PC-3 (cell line): Measurements from ENCODE around the gene CD48. TPM values are rescaled to one million over a fixed set of nuclear protein-coding genes. Genes with fewer than 3 reads are reported as not detected.

Experiments used
- ATAC-seq: fragments of 200-7000 bp; cut with Tn5 transposase; 2 replicates; pipeline ENCODE4 v1.9.1; 2020; ENCODE audit warnings: mild to moderate bottlenecking, moderate library complexity
- BruUV-seq: library from RNA; stranded (reverse); fragments of 400-500 nt; replicated peaks from 2 replicates; lab custom pipeline; 2021; lab: Mats Ljungman, UMichigan
- CTCF ChIA-PET: fragments of 300-600 bp; sonication (Branson Sonifier 250); formaldehyde crosslinking; loops from one replicate; lab custom pipeline; 2022; ENCODE audit warnings: antibody characterized with exemption; lab: Charles Lee
- POLR2A ChIA-PET: fragments of 300-600 bp; sonication (Branson Sonifier 250); formaldehyde crosslinking; loops from one replicate; lab custom pipeline; 2022; ENCODE audit warnings: antibody characterized with exemption; ENCODE audit not compliant: unreplicated experiment; lab: Charles Lee
- DNase-seq: peaks from one replicate; pipeline ENCODE4 v3.0.0-alpha.2; 2015
- H2AFZ ChIP-seq: fragments of 300-600 bp; sonication (generic); 2 replicates; pipeline ENCODE4 v1.6.0; 2016; ENCODE audit warnings: antibody characterized with exemption, low read length
- H3F3A ChIP-seq: fragments of 300-600 bp; sonication (generic); one replicate; pipeline ENCODE4 v1.6.0; 2017; ENCODE audit warnings: antibody characterized with exemption, low read length, control low read depth, mild to moderate bottlenecking; ENCODE audit not compliant: unreplicated experiment
- H3K27ac ChIP-seq: fragments of 300-600 bp; sonication (generic); 2 replicates; pipeline ENCODE4 v1.5.1; 2016; ENCODE audit warnings: mild to moderate bottlenecking, low read length
- H3K27me3 ChIP-seq: fragments of 300-600 bp; sonication (generic); 2 replicates; pipeline ENCODE4 v1.6.1; 2016; ENCODE audit warnings: low read length, mixed read lengths
- H3K36me3 ChIP-seq: fragments of 300-600 bp; sonication (generic); 2 replicates; pipeline ENCODE4 v1.6.1; 2016; ENCODE audit warnings: low read depth, mixed run types, low read length, mixed read lengths
- H3K4me1 ChIP-seq: fragments of 300-600 bp; sonication (generic); 2 replicates; pipeline ENCODE4 v1.5.1; 2016; ENCODE audit warnings: low read length; ENCODE audit not compliant: insufficient read depth
- H3K4me2 ChIP-seq: fragments of 300-600 bp; sonication (generic); 2 replicates; pipeline ENCODE4 v1.6.0; 2016; ENCODE audit warnings: low read length
- H3K4me3 ChIP-seq: fragments of 300-600 bp; sonication (generic); 2 replicates; pipeline ENCODE4 v1.5.1; 2016; ENCODE audit warnings: mild to moderate bottlenecking, low read length, mixed read lengths
- H3K79me2 ChIP-seq: fragments of 300-600 bp; sonication (generic); 2 replicates; pipeline ENCODE4 v1.6.1; 2017; ENCODE audit warnings: low read length, mixed read lengths
- H3K9ac ChIP-seq: fragments of 300-600 bp; sonication (generic); 2 replicates; pipeline ENCODE4 v1.6.0; 2016; ENCODE audit warnings: mild to moderate bottlenecking, low read length
- H3K9me2 ChIP-seq: fragments of 300-600 bp; sonication (generic); replicated peaks from 2 replicates; pipeline ENCODE4 v1.6.1; 2016; ENCODE audit warnings: mixed run types, low read length, mixed read lengths
- H3K9me3 ChIP-seq: fragments of 300-600 bp; sonication (generic); 2 replicates; pipeline ENCODE4 v1.6.1; 2016; ENCODE audit warnings: low read length, mixed read lengths
- H4K20me1 ChIP-seq: fragments of 300-600 bp; sonication (generic); 2 replicates; pipeline ENCODE4 v1.6.1; 2016; ENCODE audit warnings: low read length, mixed read lengths
- EZH2 ChIP-seq: fragments of 300-600 bp; sonication (generic); IDR thresholded peaks from one replicate; pipeline ENCODE4 v1.6.1; 2017; ENCODE audit warnings: antibody characterized with exemption, mild to moderate bottlenecking, low read length; ENCODE audit not compliant: unreplicated experiment
- EZH2phosphoT487 ChIP-seq: fragments of 300-600 bp; sonication (generic); IDR thresholded peaks from 2 replicates; pipeline ENCODE4 v1.6.1; 2018; ENCODE audit warnings: mild to moderate bottlenecking, antibody characterized with exemption, low read length, borderline replicate concordance
- intact Hi-C: fragments of 100-400 bp; cut with micrococcal nuclease; formaldehyde crosslinking; loops from 2 replicates; pipeline ENCODE4 v1.9.0; 2023
- total RNA-seq: library from RNA; depleted of rRNA; stranded (reverse); fragments of >200 nt; gene quantifications from 2 replicates; pipeline ENCODE4 v1.2.3, GENCODE V29; 2014
- TF ChIP-seq, protein P1 (sequence below): fragments of 300-600 bp; sonication (generic); conservative IDR thresholded peaks from 2 replicates; pipeline ENCODE4 v1.5.1; 2017; ENCODE audit warnings: antibody characterized with exemption, low read depth, mild to moderate bottlenecking, low read length

CD48 gene
- total RNA-seq, 1 experiment from 2014 or later = not detected

DNA sequence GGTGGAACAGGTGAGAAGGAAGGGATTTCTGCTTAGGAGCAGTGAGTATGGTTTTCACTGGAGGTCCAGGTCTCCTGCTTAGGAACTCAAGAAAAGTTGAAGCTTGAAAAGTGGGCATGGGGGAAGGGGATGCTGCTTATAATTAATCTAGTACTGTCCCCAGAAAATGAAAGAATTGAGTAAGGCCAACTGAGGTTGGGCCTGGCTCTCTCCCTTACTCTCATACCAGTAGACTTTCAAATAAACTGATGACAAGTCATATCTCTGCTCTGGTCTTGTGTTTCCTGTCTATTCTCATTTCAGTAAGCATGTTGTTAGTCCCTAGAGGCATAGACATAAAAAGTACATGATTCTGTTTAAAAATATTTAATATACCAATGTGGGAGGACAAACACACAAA is 26.4 kb downstream of the CD48 start:
- CTCF ChIA-PET = no interaction called here
- Histone ChIP-seq H3K4me1 (no peaks in the 10 kb centered on the region), H3K4me3 (no peak overlapping the region), H3K9me3 (no peaks in the 10 kb centered on the region), H3K4me2 (no peak overlapping the region), H3K9me2 (no peaks in the 10 kb centered on the region), H2AFZ (no peak overlapping the region), H3K79me2 (no peaks in the 10 kb centered on the region), H3K9ac (no peak overlapping the region), H3K27ac (no peak overlapping the region), H3K27me3 (peaks cover 28% of the 10 kb centered on the region), H4K20me1 (no peaks in the 10 kb centered on the region), H3K36me3 (no peaks in the 10 kb centered on the region), H3F3A (no peaks in the 10 kb centered on the region)
- intact Hi-C loops = no loop called here
- DNase-seq (no peak), ATAC-seq (no peak)
- no TSS peak for BruUV-seq
- TF ChIP-seq EZH2phosphoT487 (no peak), EZH2 (no peak)
- TF ChIP-seq, protein P1, sequence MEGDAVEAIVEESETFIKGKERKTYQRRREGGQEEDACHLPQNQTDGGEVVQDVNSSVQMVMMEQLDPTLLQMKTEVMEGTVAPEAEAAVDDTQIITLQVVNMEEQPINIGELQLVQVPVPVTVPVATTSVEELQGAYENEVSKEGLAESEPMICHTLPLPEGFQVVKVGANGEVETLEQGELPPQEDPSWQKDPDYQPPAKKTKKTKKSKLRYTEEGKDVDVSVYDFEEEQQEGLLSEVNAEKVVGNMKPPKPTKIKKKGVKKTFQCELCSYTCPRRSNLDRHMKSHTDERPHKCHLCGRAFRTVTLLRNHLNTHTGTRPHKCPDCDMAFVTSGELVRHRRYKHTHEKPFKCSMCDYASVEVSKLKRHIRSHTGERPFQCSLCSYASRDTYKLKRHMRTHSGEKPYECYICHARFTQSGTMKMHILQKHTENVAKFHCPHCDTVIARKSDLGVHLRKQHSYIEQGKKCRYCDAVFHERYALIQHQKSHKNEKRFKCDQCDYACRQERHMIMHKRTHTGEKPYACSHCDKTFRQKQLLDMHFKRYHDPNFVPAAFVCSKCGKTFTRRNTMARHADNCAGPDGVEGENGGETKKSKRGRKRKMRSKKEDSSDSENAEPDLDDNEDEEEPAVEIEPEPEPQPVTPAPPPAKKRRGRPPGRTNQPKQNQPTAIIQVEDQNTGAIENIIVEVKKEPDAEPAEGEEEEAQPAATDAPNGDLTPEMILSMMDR = no peak
- POLR2A ChIA-PET = no interaction called here

DNA sequence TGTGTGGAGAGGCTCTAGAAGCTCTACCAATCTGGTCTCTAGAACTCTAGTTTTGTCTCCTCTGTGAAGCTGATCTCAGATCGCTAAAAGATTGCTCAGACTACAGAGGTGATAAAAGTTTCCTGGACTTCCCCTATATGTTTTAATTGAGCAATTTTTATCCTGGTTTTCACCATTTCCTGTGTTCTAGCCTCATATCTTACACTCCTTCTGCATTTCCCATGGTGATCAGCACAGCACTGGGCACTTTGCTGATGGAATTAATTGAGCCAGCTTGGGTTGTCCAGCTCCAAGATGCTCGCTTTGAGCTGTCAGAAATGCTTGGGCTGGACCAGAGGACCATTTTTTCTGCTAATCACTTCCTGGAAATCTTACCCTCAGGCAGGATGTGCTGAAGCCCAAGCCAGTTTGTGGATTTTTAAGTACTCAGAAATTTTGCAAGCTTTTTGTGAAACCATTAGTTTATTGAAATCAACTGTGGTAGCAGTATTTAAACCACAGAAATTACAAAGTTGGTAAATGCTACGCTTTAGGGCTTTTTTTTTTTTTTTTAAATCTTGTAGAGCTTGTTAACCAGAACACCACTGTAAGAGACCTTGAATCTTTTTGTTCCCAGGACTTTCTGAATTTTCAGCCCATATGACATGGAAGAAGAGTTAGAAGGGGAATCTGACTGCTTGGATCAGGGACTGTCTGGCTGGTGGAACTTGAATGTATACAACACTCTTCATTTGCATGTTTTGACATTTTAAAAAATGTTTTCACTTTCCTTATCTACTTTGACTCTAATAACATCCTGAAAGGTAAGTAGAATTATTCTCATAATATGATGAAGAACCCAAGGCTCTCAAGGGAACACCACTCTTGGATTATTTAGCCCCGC is 28.4 kb downstream of the CD48 start:
- Histone ChIP-seq H3K9me3 (no peaks in the 10 kb centered on the region), H3K9me2 (no peaks in the 10 kb centered on the region), H3K4me3 (no peak overlapping the region), H3K27me3 (peaks cover 46% of the 10 kb centered on the region), H3K4me1 (no peaks in the 10 kb centered on the region), H3K36me3 (no peaks in the 10 kb centered on the region), H4K20me1 (no peaks in the 10 kb centered on the region), H3K79me2 (no peaks in the 10 kb centered on the region), H3F3A (no peaks in the 10 kb centered on the region), H3K9ac (no peak overlapping the region), H3K27ac (no peak overlapping the region), H3K4me2 (no peak overlapping the region), H2AFZ (no peak overlapping the region)
- intact Hi-C loops = no loop called here
- no peak for ATAC-seq
- DNase-seq = no peak
- TF ChIP-seq EZH2 = no peak
- TF ChIP-seq, protein P1 = no peak
- TF ChIP-seq EZH2phosphoT487 = no peak
- CTCF ChIA-PET = no interaction called here
- POLR2A ChIA-PET = no interaction called here
- no TSS peak for BruUV-seq

DNA sequence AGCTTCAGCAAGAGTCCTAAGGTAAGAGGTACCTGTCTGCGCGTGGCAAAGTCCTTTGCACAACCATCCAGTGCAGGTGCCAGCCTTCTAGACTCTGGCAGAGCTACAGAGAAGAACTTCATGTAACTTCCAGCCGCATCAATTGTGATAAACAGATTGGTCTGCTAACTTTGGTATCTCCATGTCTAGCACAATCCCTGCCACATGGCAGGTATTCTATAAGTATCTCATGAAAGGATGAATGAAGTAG is 29.8 kb downstream of the CD48 start:
- H3K36me3 ChIP-seq = no peaks in the 10 kb centered on the region
- H3K79me2 ChIP-seq = no peaks in the 10 kb centered on the region
- DNase-seq = no peak
- BruUV-seq = no TSS peak
- no peaks in the 10 kb centered on the region for H3K9me2 ChIP-seq
- TF ChIP-seq EZH2phosphoT487 (no peak), EZH2 (no peak)
- TF ChIP-seq, protein P1 = no peak
- ATAC-seq = no peak
- H4K20me1 ChIP-seq = no peaks in the 10 kb centered on the region
- intact Hi-C loops = no loop called here
- POLR2A ChIA-PET = no interaction called here
- peaks cover 56% of the 10 kb centered on the region for H3K27me3 ChIP-seq
- H3K27ac ChIP-seq = no peak overlapping the region
- H3K4me2 ChIP-seq = no peak overlapping the region
- H3K4me1 ChIP-seq = no peaks in the 10 kb centered on the region
- no peaks in the 10 kb centered on the region for H3F3A ChIP-seq
- CTCF ChIA-PET = interaction anchor here (0.5 to 0.7 kb wide), 2 partner anchors 273 to 435 kb away, joined by 3 to 4 read pairs; partner anchors contain the start of gene ITLN2
- H3K9ac ChIP-seq = no peak overlapping the region
- H3K4me3 ChIP-seq = no peak overlapping the region
- H2AFZ ChIP-seq = no peak overlapping the region
- no peaks in the 10 kb centered on the region for H3K9me3 ChIP-seq
